Activated T-cell treated with anti-CD3 and anti-CD28 coated beads for 48 hours (primary cell): ENCODE data around the gene NSA2.
"Not testable (repeated sequence)": the region's sequence is repeated elsewhere in the genome, so short reads cannot be mapped to it uniquely, and the experiment has no call there.

Source experiments
- DNase-seq: peaks from one replicate; pipeline ENCODE4 v3.0.0-alpha.2; 2020; ENCODE audit warnings: low read depth

NSA2 gene

GRCh38 chr5:74766849-74767578 is at the start of gene NSA2, which contains the start of gene GFM2:
TSS of gene NSA2 (plus strand) at chr5:74767249. CDS start at chr5:74767361, 112 bp downstream.
TSS of gene GFM2 (minus strand) at chr5:74767117. CDS start at chr5:74763742, 3,375 bp downstream.
- peak; percentile 90 for DNase-seq

- DNase-seq: no peak
Observed at GRCh38 chr5:74717596-74717995, 49.5 kb upstream of the NSA2 start.

GRCh38 chr5:74722271-74722670 is 44.8 kb upstream of the NSA2 start:
- DNase-seq: no peak

GRCh38 chr5:74725331-74725730 is 41.7 kb upstream of the NSA2 start:
- no peak for DNase-seq

- DNase-seq: no peak
Observed at GRCh38 chr5:74736759-74737158, 30.3 kb upstream of the NSA2 start.

- DNase-seq: no peak
Observed at GRCh38 chr5:74738406-74738805, 28.6 kb upstream of the NSA2 start.

GRCh38 chr5:74748742-74749141 is 18.3 kb upstream of the NSA2 start:
- not testable (repeated sequence) for DNase-seq

- DNase-seq: no peak
Observed at GRCh38 chr5:74761241-74761640, 5.8 kb upstream of the NSA2 start.

GRCh38 chr5:74762599-74762998 is 4.5 kb upstream of the NSA2 start:
- no peak for DNase-seq

GRCh38 chr5:74763504-74763903 is 3.5 kb upstream of the NSA2 start:
- DNase-seq: no peak

- DNase-seq: no peak
Observed at GRCh38 chr5:74765201-74765600, 1.8 kb upstream of the NSA2 start.

GRCh38 chr5:74765929-74766328 is 1.1 kb upstream of the NSA2 start:
- no peak for DNase-seq

GRCh38 chr5:74766418-74766848 is 616 bp upstream of the NSA2 start:
- DNase-seq: no peak

GRCh38 chr5:74767579-74767913 is 497 bp downstream of the NSA2 start:
- DNase-seq: no peak

GRCh38 chr5:74772359-74772758 is 5.3 kb downstream of the NSA2 start:
- no peak for DNase-seq

GRCh38 chr5:74778609-74779008 is 11.6 kb downstream of the NSA2 start:
- no peak for DNase-seq

GRCh38 chr5:74786851-74787250 is 19.8 kb downstream of the NSA2 start:
- no peak for DNase-seq

- no peak for DNase-seq
Observed at GRCh38 chr5:74787424-74787823, 20.4 kb downstream of the NSA2 start.

GRCh38 chr5:74791669-74792068 is 24.6 kb downstream of the NSA2 start:
- DNase-seq: not testable (repeated sequence)

- no peak for DNase-seq
Observed at GRCh38 chr5:74798977-74799911, 32.2 kb downstream of the NSA2 start.

- no peak for DNase-seq
Observed at GRCh38 chr5:74801197-74801596, 34.1 kb downstream of the NSA2 start.

GRCh38 chr5:74801941-74802340 is 34.9 kb downstream of the NSA2 start:
- DNase-seq: no peak

- DNase-seq: no peak
Observed at GRCh38 chr5:74810915-74811314, 43.9 kb downstream of the NSA2 start.
